ENCODE data around the gene ZNF610.

GRCh38 chr19:52331757-52332156, 4.3 kb upstream of the ZNF610 start:
- TF ChIP-seq NR1H2 (CRISPR knock-in tag; IDR thresholded peaks at IDR 0.05) (no peak), TEAD4 (CRISPR knock-in tag; IDR thresholded peaks at IDR 0.05) (no peak)

All from WTC11 (cell line).